Measurements from ENCODE around the gene SMAD1. TPM values are rescaled to one million over a fixed set of nuclear protein-coding genes. Genes with fewer than 3 reads are reported as not detected.

The SMAD1 gene
- polyA plus RNA-seq, 1 experiment: 64.7 TPM

- Histone ChIP-seq H3K27ac (ENCODE audit: low read depth, low read length) (no peak overlapping the region), H3K4me3 (ENCODE audit: low read depth, low read length) (no peak overlapping the region)
- CTCF ChIA-PET: interaction anchor here (4.0 kb wide), 1 partner anchor 318 kb away, joined by 17 read pairs; no protein-coding TSS in a partner anchor
These were observed 70.6 kb downstream of the SMAD1 start for GRCh38 chr4:145552181-145552822.

GRCh38 chr4:145553375-145553774, 71.7 kb downstream of the SMAD1 start:
- ChIA-PET POLR2A (no interaction called here), CTCF (interaction anchor here (1.1 to 4.0 kb wide), 4 partner anchors 56 to 337 kb away, joined by 3 to 17 read pairs (median 10); no protein-coding TSS in a partner anchor)
- Histone ChIP-seq H3K9me3 (ENCODE audit: control insufficient read depth, insufficient read depth, low read length) (no peaks in the 10 kb centered on the region), H3K27me3 (ENCODE audit: control insufficient read depth, insufficient read depth, low read length) (no peaks in the 10 kb centered on the region), H3K4me3 (ENCODE audit: low read depth, low read length) (no peak overlapping the region), H3K27ac (ENCODE audit: low read depth, low read length) (no peak overlapping the region)
- DNase-seq (ENCODE audit: low read depth, low spot score): no peak
- TF ChIP-seq CTCF (IDR thresholded peaks at IDR 0.05; ENCODE audit: low read depth, low read length): no peak

More at GRCh38 chr4:145552181-145552822, 70.6 kb downstream of the SMAD1 start:
- DNase-seq (ENCODE audit: low read depth, low spot score): no peak
- no peak for TF ChIP-seq CTCF (IDR thresholded peaks at IDR 0.05; ENCODE audit: low read depth, low read length)
- no peaks in the 10 kb centered on the region for H3K27me3 ChIP-seq (ENCODE audit: control insufficient read depth, insufficient read depth, low read length)
- H3K9me3 ChIP-seq (ENCODE audit: control insufficient read depth, insufficient read depth, low read length): no peaks in the 10 kb centered on the region
- POLR2A ChIA-PET: no interaction called here

GRCh38 chr4:145554691-145555090, 73.0 kb downstream of the SMAD1 start:
- no peaks in the 10 kb centered on the region for H3K27me3 ChIP-seq (ENCODE audit: control insufficient read depth, insufficient read depth, low read length)
- no peak overlapping the region for H3K4me3 ChIP-seq (ENCODE audit: low read depth, low read length)
- no peak overlapping the region for H3K27ac ChIP-seq (ENCODE audit: low read depth, low read length)
- ChIA-PET CTCF (interaction anchor here (1.7 to 4.0 kb wide), 3 partner anchors 55 to 337 kb away, joined by 12 to 60 read pairs (median 17); no protein-coding TSS in a partner anchor), POLR2A (no interaction called here)
- H3K9me3 ChIP-seq (ENCODE audit: control insufficient read depth, insufficient read depth, low read length): no peaks in the 10 kb centered on the region
- no peak for DNase-seq (ENCODE audit: low read depth, low spot score)
- TF ChIP-seq CTCF (IDR thresholded peaks at IDR 0.05; ENCODE audit: low read depth, low read length): no peak

- no peaks in the 10 kb centered on the region for H3K27me3 ChIP-seq (ENCODE audit: control insufficient read depth, insufficient read depth, low read length)
- ChIA-PET CTCF (interaction anchor here (0.6 to 3.1 kb wide), 53 partner anchors 8 to 1382 kb away, joined by 3 to 60 read pairs (median 4); partner anchors contain the start of gene MMAA), POLR2A (interaction anchor here (0.8 kb wide), 1 partner anchor 374 kb away, joined by 4 read pairs; no protein-coding TSS in a partner anchor)
These were observed 76.1 kb downstream of the SMAD1 start for GRCh38 chr4:145557720-145558119.

More at GRCh38 chr4:145557720-145558119, 76.1 kb downstream of the SMAD1 start:
- peak; percentile 43 for DNase-seq (ENCODE audit: low read depth, low spot score)
- TF ChIP-seq CTCF (IDR thresholded peaks at IDR 0.05; ENCODE audit: low read depth, low read length): peak; percentile 99
- Histone ChIP-seq H3K4me3 (ENCODE audit: low read depth, low read length) (no peak overlapping the region), H3K27ac (ENCODE audit: low read depth, low read length) (no peak overlapping the region), H3K9me3 (ENCODE audit: control insufficient read depth, insufficient read depth, low read length) (no peaks in the 10 kb centered on the region)

Data from AG04450 (cell line).